GM12891 (cell line): ENCODE data around the gene TNNT1.

Source experiments
- POLR2A ChIP-seq: IDR thresholded peaks from 2 replicates; pipeline ENCODE4 v1.6.1; 2011; ENCODE audit warnings: low read depth, low read length, control low read depth
- POLR2AphosphoS5 ChIP-seq: IDR thresholded peaks from 2 replicates; pipeline ENCODE4 v1.6.1; 2011; ENCODE audit warnings: low read depth, low read length, control low read depth
- POU2F2 ChIP-seq: IDR thresholded peaks from 2 replicates; pipeline ENCODE4 v1.6.1; 2011; ENCODE audit warnings: low read depth, mild to moderate bottlenecking, control low read depth, low read length, moderate library complexity
- SPI1 ChIP-seq: IDR thresholded peaks from 2 replicates; pipeline ENCODE4 v1.6.1; 2011; ENCODE audit warnings: low read depth, low read length, control low read depth
- TAF1 ChIP-seq: IDR thresholded peaks from 2 replicates; pipeline ENCODE4 v1.6.1; 2011; ENCODE audit warnings: low read depth, low read length, control low read depth

DNA sequence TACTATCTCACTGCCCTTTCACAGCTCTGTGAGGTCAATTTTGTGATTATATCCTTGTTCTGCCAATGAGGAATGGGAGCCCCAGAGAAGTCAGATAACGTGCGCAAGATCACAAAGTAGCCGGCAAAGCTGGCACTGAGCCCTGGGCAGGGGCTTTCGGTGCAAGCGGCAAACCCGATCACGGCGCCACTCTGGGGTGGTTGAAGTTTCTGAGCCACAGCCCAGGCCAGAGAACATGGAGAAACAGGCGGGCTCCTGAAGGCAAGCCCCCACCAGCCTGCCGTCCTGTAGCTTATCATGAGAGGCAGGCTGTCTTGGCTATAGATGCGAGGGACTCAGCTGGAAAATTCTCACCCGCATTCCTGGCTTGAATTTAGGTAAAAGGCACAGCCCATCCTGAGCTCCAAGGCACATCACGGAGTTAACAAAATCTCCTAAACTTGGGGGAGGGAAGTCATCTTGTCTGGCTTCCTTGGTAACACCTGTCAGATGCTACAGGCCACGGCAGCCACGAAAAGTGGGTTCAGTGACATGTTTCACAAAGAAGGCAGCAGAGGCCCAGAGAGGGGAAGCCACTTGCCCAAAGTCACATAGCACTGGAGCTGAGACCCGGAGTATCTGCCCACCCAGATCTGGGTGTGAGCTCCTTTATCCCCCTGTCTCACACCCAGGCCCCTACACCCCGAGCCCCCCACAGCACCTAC is 12.5 kb downstream of the TNNT1 start:
- no peak for TF ChIP-seq POLR2A
- TF ChIP-seq POLR2AphosphoS5 = no peak
- TF ChIP-seq SPI1 = no peak
- no peak for TF ChIP-seq TAF1
- no peak for TF ChIP-seq POU2F2
